ENCODE results near the gene SCGB3A2.

Gene SCGB3A2

DNA sequence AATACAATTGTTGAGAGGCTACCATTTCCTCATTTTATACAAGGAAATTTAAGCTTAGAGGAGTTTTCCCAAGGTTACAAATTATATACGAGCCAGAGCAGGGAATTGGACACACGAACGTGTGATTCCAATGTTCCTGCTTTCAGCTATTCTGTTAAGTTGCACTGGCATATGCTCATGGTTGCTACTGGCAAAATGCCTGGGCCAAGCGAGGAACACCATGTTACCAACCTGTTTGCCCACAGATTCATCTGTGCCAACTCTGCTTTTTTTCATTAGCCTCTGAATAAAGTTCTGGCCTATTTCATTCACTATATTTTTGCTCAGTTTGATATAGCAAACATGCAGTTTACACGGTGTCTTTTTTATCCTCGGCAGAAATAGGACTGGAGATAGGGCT, 32.9 kb downstream of the SCGB3A2 start:
- DNase-seq: no peak

DNA sequence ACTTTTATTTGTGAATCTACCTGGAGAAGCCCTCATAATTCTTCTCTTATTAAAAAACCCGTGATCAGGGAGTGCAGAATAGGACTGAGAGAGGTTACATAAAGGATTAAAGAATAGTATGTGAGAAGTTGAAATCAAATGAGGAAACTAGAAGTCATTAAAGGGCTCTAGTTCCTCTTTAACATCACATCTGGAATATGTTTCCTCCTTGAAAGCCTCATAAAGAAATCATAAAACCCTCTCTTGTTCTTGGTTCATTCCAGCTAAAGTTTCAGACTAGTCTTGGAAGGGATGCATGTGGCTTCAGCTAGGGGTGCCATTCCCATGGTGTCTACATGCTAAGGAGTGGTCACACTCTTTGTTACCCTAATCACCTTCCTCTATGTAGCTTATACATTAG, 33.5 kb downstream of the SCGB3A2 start:
- no peak for DNase-seq

DNA sequence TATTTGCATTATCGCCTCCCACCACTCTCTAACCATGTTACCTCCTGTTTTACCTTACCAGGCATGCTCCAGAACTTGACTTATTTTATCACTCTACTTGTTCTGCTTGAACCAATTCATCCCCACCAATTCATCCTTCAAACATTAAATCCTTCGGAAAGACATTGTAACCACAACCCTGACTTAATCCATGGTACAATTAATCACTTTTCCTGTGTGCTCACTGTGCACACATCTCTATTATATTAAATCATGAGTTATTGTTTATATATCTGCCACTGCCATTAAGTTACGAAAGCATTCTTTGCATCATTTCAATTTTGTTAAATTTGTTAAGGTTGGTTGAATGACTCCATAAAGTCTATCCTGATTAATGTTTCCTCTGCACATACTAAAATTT, 35.3 kb downstream of the SCGB3A2 start:
- DNase-seq: no peak

DNA sequence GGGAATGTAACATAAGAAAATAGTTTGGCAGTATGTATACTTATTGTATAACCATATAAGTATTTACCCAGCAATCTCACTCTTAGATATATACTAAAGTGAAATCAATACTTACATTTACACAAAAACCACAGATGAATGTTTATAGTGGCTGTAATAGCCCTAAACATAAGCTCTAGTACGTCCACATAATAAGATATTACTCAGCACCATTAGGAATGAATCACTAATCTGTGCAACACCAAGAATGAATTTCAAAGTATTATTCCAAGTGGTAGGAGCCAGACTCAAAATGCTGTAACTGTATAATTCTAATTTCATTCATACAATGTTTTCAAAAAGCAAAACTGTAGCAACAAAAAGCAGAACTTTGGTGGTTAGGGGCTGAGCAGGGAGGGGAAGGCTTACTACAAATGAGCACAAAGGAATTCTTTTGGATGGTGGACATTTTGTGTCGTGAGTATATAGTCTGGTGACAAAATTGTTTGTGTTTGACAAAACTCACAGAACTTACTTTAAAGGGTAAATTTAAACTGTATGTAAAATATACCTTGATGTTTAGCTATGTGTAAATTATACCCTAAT, 39.7 kb downstream of the SCGB3A2 start:
- DNase-seq: no peak

DNA sequence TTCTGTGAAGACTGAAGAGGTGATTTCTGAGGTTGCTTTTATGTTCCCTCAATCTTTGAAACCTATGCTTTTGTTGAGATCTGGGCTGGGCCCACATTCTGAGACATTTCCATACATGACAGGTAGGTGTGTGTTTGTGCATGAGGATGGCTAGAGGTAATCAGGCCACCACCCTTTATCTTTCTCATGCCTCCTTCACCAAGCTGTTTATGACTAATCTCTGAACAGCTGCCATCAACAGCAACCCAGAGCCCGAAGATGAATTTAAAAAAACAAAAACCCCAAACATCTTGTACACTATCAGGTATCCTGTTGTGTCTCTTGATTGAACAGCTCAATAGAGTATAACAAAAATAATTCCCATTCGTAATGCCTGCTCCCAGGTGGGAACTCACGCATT, 40.4 kb downstream of the SCGB3A2 start:
- DNase-seq: no peak

DNA sequence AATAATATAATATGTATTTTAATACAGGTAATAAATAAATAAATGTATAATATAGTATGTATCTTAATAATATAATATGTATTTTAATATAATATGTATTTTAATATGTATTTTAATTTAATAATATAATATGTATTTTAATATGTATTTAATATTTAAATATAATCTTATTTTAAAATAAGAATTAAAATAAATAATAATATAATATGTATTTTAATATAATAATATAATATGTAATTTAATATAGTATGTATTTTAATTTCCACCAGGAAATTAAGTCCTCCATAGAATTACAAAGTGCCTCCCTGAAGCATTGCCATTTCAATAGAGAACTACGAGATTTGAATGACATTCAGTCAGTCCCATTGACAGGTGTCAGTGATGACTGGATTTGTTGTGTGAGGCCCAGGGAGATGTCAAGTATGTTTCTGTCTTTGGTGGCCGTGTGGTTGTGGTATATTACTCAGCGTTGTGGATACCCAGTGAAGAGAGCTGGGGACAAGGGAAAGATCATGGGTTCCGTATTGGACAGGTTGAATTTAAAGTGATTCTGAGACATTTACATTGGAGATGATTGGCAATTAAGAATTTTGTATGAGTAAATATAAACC, 42.0 kb downstream of the SCGB3A2 start:
- no peak for DNase-seq

DNA sequence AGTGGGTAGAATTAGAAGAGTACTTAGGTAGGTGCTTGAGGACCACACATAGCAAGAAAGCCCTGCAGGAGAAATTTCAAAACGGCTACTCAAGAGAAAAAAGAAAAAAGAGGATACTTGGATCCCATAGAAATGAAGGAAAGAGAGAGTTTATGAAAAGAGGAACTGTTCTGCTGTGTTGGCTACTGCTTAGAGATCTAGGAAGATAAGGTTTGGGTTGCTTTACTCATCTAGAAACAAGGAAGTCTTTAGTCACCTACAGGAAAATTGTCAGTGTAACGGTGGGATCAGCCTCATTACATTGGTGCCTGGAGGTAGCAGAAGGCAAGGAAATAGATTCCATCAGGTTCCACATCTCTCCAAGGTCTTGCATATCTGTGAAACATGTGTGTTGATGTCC, 42.6 kb downstream of the SCGB3A2 start:
- DNase-seq: no peak

DNA sequence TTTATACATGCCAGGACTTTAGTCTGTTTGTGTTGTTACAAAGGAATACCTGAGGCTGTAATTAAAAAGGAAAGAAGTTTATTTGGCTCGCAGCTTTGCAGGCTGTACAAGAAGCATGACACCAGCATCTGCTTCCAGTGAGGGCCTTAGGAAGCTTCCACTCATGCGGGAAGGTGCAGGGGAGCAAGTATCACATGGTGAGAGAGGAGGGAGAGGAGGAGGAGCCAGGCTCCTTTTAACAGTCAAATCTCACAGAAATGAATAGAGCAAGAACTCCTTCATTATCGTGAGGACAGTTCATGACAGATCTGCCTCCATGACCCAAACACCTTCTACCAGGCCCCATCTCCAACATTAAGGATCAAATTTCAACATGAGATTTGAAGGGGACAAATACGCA, 46.5 kb downstream of the SCGB3A2 start:
- no peak for DNase-seq

DNA sequence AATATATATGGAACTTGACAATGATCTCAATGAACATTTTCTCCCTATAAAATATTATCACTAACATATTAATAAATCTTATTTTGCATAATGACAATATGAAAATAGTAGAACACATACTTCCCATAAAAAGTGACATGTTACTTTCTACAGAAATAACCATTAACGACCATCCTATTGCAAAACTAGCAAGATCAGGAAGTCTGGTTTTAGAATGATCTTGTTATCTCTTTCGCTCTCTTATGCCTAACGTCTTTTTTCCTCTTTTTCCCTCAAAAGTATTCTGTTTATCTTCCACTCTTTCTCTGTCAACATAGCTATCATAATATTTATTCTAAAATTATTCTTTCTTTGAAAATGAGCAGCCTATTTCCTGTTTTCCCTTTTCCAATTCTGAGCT, 49.4 kb downstream of the SCGB3A2 start:
- no peak for DNase-seq

DNA sequence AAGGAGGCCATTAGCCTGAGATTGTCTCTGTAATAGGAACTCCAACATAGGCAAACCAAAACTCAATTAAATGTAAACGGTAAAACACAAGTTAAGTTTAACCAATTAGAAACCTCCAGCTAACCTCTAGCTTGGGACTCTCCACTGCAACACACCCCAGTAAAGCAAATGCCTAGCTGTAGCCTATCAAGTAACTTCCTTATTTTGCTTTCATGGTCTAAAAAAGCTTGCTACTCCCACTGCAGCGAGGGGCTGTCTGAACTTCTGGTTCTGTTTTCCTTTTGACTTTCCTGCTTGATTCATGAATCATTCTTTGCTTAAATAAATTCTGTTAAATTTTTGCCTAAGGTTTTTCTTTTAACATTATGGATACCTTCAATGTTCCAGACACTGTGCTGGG, 52.3 kb downstream of the SCGB3A2 start:
- DNase-seq: no peak

All from activated T-cell treated with anti-CD3 and anti-CD28 coated beads for 4 hours (primary cell).